ENCODE measurements around the gene ABCB6.

DNA sequence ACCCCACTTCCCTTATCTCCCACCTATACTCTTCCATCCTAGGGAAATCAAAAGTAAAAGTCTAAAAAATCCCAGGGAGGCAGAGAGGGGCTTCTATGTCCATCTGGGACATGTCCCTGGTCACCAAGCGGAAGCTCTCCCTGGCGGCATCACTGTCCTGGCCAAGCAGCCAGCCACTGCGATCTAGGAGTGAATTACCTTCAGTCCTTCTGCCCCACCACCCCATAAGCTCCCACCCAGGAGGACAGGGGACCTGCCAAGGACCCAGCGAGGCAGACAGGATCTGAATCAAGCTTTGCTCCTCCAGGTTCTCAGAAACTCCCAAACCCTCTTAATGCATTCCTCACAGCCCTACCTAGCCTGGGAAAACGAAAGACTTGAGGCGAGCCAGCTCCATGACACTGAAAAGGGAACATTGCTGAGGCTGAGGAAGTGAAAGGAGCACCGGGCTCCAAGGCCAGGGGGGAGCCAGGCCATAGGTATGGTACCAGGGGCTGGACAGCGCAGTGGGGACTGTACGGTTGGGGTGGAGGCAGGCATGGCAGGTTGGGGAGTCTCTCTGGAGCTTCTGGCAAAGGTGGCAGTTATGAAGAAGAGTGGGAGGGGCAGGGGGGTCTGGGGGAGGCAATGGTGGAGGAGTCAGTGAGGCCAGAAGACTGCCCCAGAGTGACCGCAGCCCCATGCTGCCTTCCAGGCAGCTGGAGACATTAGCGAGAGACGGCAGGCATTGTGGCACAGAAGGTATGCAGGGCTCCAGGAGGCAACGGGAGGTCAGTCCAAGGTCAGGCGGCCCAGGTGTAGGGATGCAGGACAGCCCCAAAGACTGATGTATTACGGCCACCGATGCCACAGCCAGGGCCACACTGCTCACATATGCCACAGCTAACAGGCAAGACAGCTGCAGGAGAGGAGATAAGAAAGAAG, 46.3 kb downstream of the ABCB6 start:
- TF ChIP-seq POLR2A (IDR thresholded peaks at IDR 0.05) (no peak), CTCF (IDR thresholded peaks at IDR 0.05 in 8 of 11, conservative IDR thresholded peaks at IDR 0.05 in 3 of 11) (no peak)
